Measurements from ENCODE around the gene AARS2. TPM values are rescaled to one million over a fixed set of nuclear protein-coding genes. Genes with fewer than 3 reads are reported as not detected.

AARS2 gene
- total RNA-seq, 2 experiments from 2014 or later = 21.1 to 23.7 TPM

DNA sequence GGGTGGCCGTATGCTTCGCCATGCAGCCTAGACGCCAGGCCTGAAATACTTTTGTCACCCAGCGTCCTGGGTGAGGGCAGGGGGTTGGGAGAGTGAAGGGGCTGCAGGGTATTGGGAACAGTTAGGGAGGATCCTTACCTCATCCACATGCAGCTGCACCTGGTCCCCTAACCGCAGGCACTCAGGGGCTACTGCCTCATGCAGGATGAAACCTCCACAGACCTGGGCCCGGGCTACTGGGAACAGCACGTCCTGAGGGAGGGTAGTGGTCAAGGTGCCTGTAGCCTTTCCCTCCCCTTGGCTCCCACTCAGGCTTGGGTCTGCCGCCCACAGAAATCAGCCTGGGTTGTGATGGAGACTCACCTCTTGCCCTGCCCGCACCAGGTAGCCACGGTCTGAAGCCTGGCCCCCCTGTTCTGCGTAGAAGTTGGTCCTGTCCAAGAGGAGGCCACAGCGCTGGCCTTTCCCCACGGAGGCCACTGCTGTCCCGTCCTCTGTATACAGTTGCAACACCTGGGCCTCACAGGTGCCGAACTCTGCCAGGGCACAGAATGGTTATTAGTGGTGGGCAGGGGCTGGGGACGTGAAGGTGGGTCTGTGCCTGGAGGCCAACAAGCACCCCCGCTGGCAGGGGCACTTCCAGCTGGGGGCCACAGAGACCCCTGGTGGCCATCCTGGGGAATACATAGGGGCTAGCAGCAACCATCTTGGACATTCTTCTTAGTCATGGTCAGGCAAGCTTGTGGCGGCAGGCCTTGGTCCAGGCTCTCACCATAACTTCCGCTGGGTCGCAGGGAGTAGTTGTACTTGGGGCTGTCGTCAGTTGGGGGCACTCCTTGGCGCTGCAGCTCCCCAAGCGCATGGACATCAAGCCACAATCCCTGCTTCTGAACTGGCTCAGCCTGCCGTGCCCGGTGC is 8.6 kb downstream of the AARS2 start:
- CTCF ChIA-PET = interaction anchor here (0.6 to 5.7 kb wide), 17 partner anchors 9 to 1400 kb away, joined by 3 to 94 read pairs (median 4); partner anchors contain the start of genes AARS2 and TMEM151B
- ATAC-seq (peak; percentile 69), DNase-seq (peak; percentile 48)
- H3K4me3 Mint-ChIP-seq = no peak overlapping the region
- no peaks in the 10 kb centered on the region for H3K9me3 Mint-ChIP-seq (ENCODE audit: low read depth)
- H3K36me3 Mint-ChIP-seq = peaks cover 25% of the 10 kb centered on the region
- peaks cover 5% of the 10 kb centered on the region for H3K4me1 Mint-ChIP-seq
- no peaks in the 10 kb centered on the region for H3K27me3 Mint-ChIP-seq
- no peak overlapping the region for H3K27ac Mint-ChIP-seq

DNA sequence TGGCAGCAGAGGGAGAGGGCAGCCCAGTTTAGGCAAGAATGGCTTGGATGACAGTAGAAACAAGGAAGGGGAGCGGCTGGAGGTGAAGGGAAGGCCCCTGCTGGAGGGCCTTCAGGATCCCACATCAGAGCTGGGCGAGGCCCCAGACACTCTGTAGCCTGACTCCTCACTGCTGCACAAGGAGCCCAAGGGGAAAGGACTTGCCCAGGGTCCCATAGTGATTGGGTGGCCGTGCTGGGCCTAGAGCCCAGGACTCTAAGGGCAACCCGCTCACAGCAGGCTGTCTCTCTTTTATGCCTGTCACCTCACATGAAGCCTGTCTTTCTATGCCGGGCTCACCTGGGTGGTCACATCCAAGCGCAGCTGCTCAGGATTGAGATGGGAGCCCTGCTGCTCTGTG is 9.3 kb downstream of the AARS2 start:
- CTCF ChIA-PET = interaction anchor here (1.0 to 5.7 kb wide), 6 partner anchors 8 to 131 kb away, joined by 3 to 94 read pairs (median 4); partner anchors contain the start of gene TMEM151B
- Mint-ChIP-seq H3K9me3 (ENCODE audit: low read depth) (no peaks in the 10 kb centered on the region), H3K36me3 (peaks cover 26% of the 10 kb centered on the region), H3K4me1 (peaks cover 5% of the 10 kb centered on the region), H3K27me3 (peaks cover 3% of the 10 kb centered on the region), H3K4me3 (no peak overlapping the region), H3K27ac (peak overlapping the region; percentile 47)
- ATAC-seq (no peak), DNase-seq (no peak)

DNA sequence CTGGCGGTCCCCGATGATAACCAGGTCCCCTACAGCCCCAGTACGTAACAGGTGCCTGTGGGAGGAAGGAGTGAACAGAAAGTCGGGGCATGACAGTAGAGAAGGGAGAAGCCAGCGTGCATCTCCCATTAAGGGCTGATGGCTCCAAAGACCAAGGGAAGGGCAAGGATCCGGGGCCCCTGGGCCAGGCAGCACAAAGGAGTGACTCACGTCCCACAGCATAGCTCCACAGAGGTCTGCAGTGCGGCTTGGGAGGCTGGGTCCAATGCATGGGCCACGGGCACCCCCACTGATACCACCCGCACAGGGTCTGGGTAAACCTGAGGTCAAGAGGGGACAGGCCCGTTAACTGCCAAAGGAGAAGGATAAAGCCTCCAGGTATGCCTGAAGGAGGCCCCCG is 10.3 kb downstream of the AARS2 start:
- ATAC-seq = no peak
- Mint-ChIP-seq H3K27me3 (peaks cover 11% of the 10 kb centered on the region), H3K4me3 (no peak overlapping the region), H3K36me3 (peaks cover 24% of the 10 kb centered on the region), H3K27ac (no peak overlapping the region), H3K4me1 (peaks cover 5% of the 10 kb centered on the region), H3K9me3 (ENCODE audit: low read depth) (no peaks in the 10 kb centered on the region)
- no peak for DNase-seq
- CTCF ChIA-PET = interaction anchor here (0.7 to 5.7 kb wide), 7 partner anchors 7 to 130 kb away, joined by 3 to 94 read pairs (median 3); partner anchors contain the start of gene TMEM151B

- peaks cover 17% of the 10 kb centered on the region for H3K27me3 Mint-ChIP-seq
- no peak overlapping the region for H3K27ac Mint-ChIP-seq
- CTCF ChIA-PET = interaction anchor here (1.0 to 5.7 kb wide), 5 partner anchors 11 to 129 kb away, joined by 3 to 94 read pairs (median 5); partner anchors contain the start of genes AARS2 and TMEM151B
- peaks cover 23% of the 10 kb centered on the region for H3K36me3 Mint-ChIP-seq
- DNase-seq (no peak), ATAC-seq (no peak)
- H3K9me3 Mint-ChIP-seq (ENCODE audit: low read depth) = no peaks in the 10 kb centered on the region
- H3K4me1 Mint-ChIP-seq = peaks cover 8% of the 10 kb centered on the region
- H3K4me3 Mint-ChIP-seq = no peak overlapping the region
These were observed 11.2 kb downstream of the AARS2 start for GRCh38 chr6:44301782-44302564.

DNA sequence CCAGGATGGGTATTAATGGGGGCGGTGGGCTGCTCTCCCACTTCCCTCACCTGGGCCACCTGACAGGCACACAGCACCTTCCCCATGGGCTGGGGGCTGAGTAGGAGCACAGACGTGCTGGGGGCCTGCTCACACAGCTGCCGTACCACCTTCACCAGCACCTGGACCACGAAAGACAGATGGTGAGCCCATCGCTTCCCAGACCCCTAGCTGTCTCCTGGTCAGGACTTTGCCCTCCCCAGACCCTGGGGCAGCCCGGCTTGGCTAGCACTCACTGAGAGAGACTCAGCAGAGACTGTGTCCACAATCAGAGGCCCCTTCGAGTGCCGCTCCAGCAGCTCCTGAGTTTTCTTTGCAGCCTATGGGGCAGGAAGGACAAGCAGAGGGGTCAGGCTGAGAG is 12.0 kb downstream of the AARS2 start:
- no peaks in the 10 kb centered on the region for H3K9me3 Mint-ChIP-seq (ENCODE audit: low read depth)
- no peak for ATAC-seq
- peaks cover 26% of the 10 kb centered on the region for H3K27me3 Mint-ChIP-seq
- H3K4me3 Mint-ChIP-seq = no peak overlapping the region
- peaks cover 8% of the 10 kb centered on the region for H3K4me1 Mint-ChIP-seq
- peaks cover 23% of the 10 kb centered on the region for H3K36me3 Mint-ChIP-seq
- CTCF ChIA-PET = interaction anchor here (1.2 to 1.6 kb wide), 3 partner anchors 12 to 80 kb away, joined by 3 to 8 read pairs (median 5); partner anchors contain the start of gene AARS2
- DNase-seq = no peak
- H3K27ac Mint-ChIP-seq = no peak overlapping the region

- Mint-ChIP-seq H3K27me3 (peaks cover 31% of the 10 kb centered on the region), H3K27ac (no peak overlapping the region), H3K4me1 (peaks cover 5% of the 10 kb centered on the region), H3K4me3 (no peak overlapping the region), H3K36me3 (peaks cover 20% of the 10 kb centered on the region), H3K9me3 (ENCODE audit: low read depth) (no peaks in the 10 kb centered on the region)
- ATAC-seq = no peak
- no peak for DNase-seq
- CTCF ChIA-PET = interaction anchor here (1.2 to 1.6 kb wide), 3 partner anchors 13 to 32 kb away, joined by 5 to 8 read pairs (median 5); partner anchors contain the start of gene AARS2
These were observed 12.8 kb downstream of the AARS2 start for GRCh38 chr6:44300292-44300823.

DNA sequence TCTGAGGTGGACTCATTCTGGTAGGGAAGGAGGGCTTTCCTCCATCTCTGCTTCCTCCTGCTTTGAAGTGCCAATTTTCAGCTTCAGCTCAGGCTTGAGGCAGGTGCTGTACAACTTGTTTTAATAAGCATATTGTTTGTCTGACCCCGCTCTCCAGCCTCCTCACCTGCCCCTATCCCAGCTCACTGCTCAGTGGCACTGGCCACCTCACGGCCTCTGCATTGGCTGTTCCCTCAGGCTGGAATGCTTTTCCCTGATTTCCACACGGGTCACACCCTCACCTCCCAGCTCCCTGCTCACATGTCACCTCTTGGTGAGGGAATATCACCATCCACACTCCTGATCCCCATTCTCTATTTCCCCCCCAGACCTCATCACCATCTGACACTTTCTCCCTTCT is 14.3 kb downstream of the AARS2 start:
- no peak overlapping the region for H3K27ac Mint-ChIP-seq
- H3K36me3 Mint-ChIP-seq = peaks cover 19% of the 10 kb centered on the region
- H3K27me3 Mint-ChIP-seq = peaks cover 41% of the 10 kb centered on the region

DNA sequence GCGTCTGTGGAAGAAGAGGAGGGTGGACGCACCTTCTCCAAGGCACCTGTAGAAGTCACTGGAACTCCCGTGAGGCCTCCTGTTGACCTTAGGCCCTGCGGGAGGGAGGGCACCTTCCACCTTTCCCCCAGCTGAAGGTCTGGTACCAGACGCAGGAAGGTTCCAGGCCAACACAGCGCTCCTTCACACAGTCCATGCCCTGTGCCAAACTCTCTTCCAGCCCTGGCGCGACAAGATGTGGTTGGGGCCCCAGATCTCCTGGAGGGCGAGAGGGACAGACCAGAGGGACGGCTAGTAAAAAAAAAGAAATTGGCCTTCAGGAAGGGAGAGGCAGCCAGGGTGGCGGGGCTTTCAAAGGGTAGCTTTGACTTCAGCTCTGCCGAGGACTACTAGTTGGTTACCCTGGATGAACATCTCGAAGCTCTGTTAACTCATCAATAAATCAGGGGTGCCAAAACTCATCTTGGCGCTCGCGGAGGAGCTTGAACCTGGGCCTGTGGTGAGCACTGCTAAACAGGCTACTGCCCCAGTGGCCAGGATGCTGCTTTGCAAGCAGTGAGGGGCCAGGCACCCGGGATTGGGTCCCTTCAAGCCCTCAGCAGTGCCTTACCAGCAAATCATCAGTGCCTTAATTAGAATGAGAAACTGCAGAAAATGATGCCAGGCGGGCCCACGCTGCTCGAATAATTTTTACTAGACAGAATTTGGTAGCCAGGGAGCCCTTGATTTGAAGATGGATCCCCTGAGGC is 14.9 kb downstream of the AARS2 start:
- peaks cover 3% of the 10 kb centered on the region for H3K4me1 Mint-ChIP-seq
- peaks cover 47% of the 10 kb centered on the region for H3K27me3 Mint-ChIP-seq
- H3K9me3 Mint-ChIP-seq (ENCODE audit: low read depth) = no peaks in the 10 kb centered on the region
- no peak overlapping the region for H3K27ac Mint-ChIP-seq
- CTCF ChIA-PET = interaction anchor here (1.4 to 2.1 kb wide), 3 partner anchors 15 to 42 kb away, joined by 3 to 8 read pairs (median 5); partner anchors contain the start of gene AARS2
- H3K36me3 Mint-ChIP-seq = peaks cover 17% of the 10 kb centered on the region
- no peak for DNase-seq
- no peak for ATAC-seq
- no peak overlapping the region for H3K4me3 Mint-ChIP-seq

More for the DNA sequence above, 14.3 kb downstream of the AARS2 start:
- CTCF ChIA-PET = interaction anchor here (1.4 to 1.6 kb wide), 3 partner anchors 14 to 42 kb away, joined by 3 to 5 read pairs (median 5); partner anchors contain the start of gene AARS2
- ATAC-seq (no peak), DNase-seq (no peak)
- Mint-ChIP-seq H3K4me1 (peaks cover 3% of the 10 kb centered on the region), H3K9me3 (ENCODE audit: low read depth) (no peaks in the 10 kb centered on the region), H3K4me3 (no peak overlapping the region)

DNA sequence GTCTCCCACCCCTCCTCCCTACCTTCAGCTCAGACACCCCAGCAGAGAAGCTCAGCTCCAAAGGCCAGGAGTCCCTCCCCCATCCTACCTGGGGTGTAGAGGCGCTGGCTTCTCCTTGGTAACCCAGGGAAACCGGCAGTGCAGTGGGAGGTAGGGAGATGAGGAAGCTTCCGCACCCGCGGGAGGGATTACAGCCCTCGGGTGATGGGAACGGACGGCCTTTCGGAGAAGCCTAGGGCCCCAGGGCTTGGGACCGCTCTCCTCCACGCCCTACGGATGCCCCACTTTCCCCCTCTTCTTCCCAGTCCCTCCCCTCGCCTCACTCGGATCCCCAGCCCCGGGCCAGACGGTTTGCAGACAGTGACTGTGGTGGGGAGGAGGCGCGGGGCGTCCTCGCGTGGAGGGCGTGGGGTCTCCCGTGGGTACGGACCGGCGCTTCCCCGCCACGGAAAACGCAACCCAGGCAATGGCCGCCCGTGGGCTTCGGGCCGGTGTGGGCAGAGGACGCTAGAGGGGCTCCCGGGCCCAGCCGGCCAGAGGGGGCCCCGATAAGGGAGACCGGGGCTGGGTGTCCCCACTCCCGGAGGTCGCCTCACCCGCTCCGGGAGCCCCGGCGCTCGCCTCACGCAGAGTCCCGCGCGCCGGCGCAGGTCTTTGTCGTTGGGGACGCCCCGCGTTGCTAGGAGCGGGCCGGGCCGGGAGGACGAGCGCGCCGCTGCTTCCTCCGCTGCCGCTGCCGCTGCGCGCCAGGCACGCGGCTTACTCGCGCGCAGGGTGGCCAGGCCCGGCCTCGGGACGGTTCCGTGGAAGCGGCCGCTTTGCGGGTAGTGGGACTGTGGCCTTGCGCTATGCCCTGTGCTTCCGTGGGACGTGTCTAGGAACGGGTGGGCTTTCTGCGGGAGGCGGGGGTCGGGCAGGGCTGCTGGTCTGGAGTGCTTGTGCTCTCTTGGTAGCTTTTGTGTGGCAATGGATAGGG is 15.8 kb downstream of the AARS2 start:
- no peak overlapping the region for H3K4me3 Mint-ChIP-seq
- H3K27me3 Mint-ChIP-seq = peaks cover 50% of the 10 kb centered on the region
- CTCF ChIA-PET = interaction anchor here (1.4 to 2.1 kb wide), 4 partner anchors 16 to 125 kb away, joined by 3 to 8 read pairs (median 6); partner anchors contain the start of gene AARS2
- H3K9me3 Mint-ChIP-seq (ENCODE audit: low read depth) = no peaks in the 10 kb centered on the region
- DNase-seq (peak; percentile 56), ATAC-seq (peak; percentile 83)
- peaks cover 3% of the 10 kb centered on the region for H3K4me1 Mint-ChIP-seq
- H3K36me3 Mint-ChIP-seq = peaks cover 16% of the 10 kb centered on the region
- no peak overlapping the region for H3K27ac Mint-ChIP-seq

DNA sequence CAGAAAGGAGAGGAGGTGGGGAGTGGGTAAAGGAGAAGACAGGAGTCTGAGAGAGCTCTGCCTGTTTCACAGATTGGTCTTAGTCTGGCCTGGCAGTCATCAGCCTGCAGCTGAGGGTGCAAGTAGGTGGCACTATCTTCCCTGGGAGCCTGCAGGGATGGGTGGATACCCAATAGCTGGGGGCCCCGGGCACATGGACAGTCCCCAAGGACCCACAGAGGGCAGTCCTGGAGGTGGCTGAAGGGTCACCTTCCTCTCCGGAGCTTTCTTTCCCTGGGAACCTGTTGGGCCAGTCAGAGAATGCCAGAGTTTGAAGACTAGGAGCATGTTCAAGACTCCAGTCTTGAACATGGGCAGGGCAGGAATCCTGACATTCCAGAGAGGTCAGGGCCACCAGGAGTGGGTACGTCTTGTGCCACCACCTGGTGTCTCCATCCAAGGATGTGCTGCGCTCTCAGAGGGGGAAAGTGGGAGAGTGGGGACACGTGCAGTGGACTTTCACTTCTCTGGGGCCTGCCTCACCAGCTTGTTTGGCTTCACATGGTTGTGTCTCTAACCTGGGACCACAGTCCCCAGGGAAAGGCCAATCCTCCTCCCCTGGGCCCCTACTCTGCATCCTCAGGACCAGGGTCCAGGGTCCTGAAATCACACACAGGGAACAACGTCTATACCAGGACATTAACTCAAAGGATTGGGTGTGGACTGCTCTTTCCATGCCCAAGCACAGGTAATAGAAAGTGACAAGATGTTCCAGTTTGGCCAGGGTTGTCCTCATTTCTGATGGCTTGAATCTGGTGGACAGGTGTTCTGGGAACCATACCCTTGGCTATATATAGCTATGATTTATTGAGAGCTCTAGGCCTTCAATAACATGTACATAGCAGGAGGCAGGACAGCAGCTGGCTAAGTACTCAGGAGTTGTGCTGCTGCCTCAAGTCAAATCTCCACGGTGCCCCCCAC is 18.0 kb downstream of the AARS2 start:
- ATAC-seq (no peak), DNase-seq (no peak)
- Mint-ChIP-seq H3K4me3 (no peak overlapping the region), H3K27me3 (peaks cover 70% of the 10 kb centered on the region), H3K36me3 (peaks cover 3% of the 10 kb centered on the region), H3K27ac (no peak overlapping the region), H3K4me1 (peaks cover 3% of the 10 kb centered on the region), H3K9me3 (ENCODE audit: low read depth) (no peaks in the 10 kb centered on the region)
- CTCF ChIA-PET = interaction anchor here (1.0 to 2.8 kb wide), 6 partner anchors 9 to 122 kb away, joined by 3 to 19 read pairs (median 5); no protein-coding TSS in a partner anchor

All from activated CD8-positive, alpha-beta memory T cell treated with anti-CD3 and anti-CD28 coated beads, Interleukin-2, amount 10 ng/mL, durations not matched to agents 7 days and 5 days (primary cell).